Measurements from ENCODE around the gene ARHGAP6. TPM values are rescaled to one million over a fixed set of nuclear protein-coding genes. Genes with fewer than 3 reads are reported as not detected.
"Not testable (repeated sequence)": the region's sequence is repeated elsewhere in the genome, so short reads cannot be mapped to it uniquely, and the experiment has no call there.

Gene ARHGAP6
- total RNA-seq, 1 donor from 2014 or later, result not detected

GRCh38 chrX:11361666-11362065, 304.1 kb downstream of the ARHGAP6 start:
- intact Hi-C loops (cut with micrococcal nuclease), result not testable (repeated sequence)

- intact Hi-C loops (cut with micrococcal nuclease), result not testable (repeated sequence)
Observed at GRCh38 chrX:11355944-11356343, 309.8 kb downstream of the ARHGAP6 start.

- intact Hi-C loops (cut with micrococcal nuclease), result no loop called here
Observed at GRCh38 chrX:11355259-11355909, 310.3 kb downstream of the ARHGAP6 start.

GRCh38 chrX:11352296-11352741, 313.4 kb downstream of the ARHGAP6 start:
- intact Hi-C loops (cut with micrococcal nuclease), result no loop called here

GRCh38 chrX:11351375-11352295, 314.1 kb downstream of the ARHGAP6 start:
- intact Hi-C loops (cut with micrococcal nuclease), result no loop called here

GRCh38 chrX:11349661-11350337, 315.9 kb downstream of the ARHGAP6 start:
- intact Hi-C loops (cut with micrococcal nuclease), result no loop called here

- intact Hi-C loops (cut with micrococcal nuclease), result no loop called here
Observed at GRCh38 chrX:11349020-11349419, 316.7 kb downstream of the ARHGAP6 start.

GRCh38 chrX:11347300-11347699, 318.4 kb downstream of the ARHGAP6 start:
- intact Hi-C loops (cut with micrococcal nuclease), result no loop called here

- intact Hi-C loops (cut with micrococcal nuclease), result no loop called here
Observed at GRCh38 chrX:11346121-11346682, 319.5 kb downstream of the ARHGAP6 start.

GRCh38 chrX:11342673-11343072, 323.0 kb downstream of the ARHGAP6 start:
- intact Hi-C loops (cut with micrococcal nuclease), result no loop called here

- intact Hi-C loops (cut with micrococcal nuclease), result no loop called here
Observed at GRCh38 chrX:11341274-11342201, 324.2 kb downstream of the ARHGAP6 start.

GRCh38 chrX:11337292-11338009, 328.3 kb downstream of the ARHGAP6 start:
- intact Hi-C loops (cut with micrococcal nuclease), result no loop called here

GRCh38 chrX:11336201-11336600, 329.5 kb downstream of the ARHGAP6 start:
- intact Hi-C loops (cut with micrococcal nuclease), result no loop called here

GRCh38 chrX:11334165-11334564, 331.6 kb downstream of the ARHGAP6 start:
- intact Hi-C loops (cut with micrococcal nuclease), result no loop called here

- intact Hi-C loops (cut with micrococcal nuclease), result no loop called here
Observed at GRCh38 chrX:11331788-11332187, 333.9 kb downstream of the ARHGAP6 start.

- intact Hi-C loops (cut with micrococcal nuclease), result no loop called here
Observed at GRCh38 chrX:11329021-11329420, 336.7 kb downstream of the ARHGAP6 start.

- intact Hi-C loops (cut with micrococcal nuclease), result no loop called here
Observed at GRCh38 chrX:11328134-11328533, 337.6 kb downstream of the ARHGAP6 start.

GRCh38 chrX:11321986-11322385, 343.7 kb downstream of the ARHGAP6 start:
- intact Hi-C loops (cut with micrococcal nuclease), result no loop called here

- intact Hi-C loops (cut with micrococcal nuclease), result no loop called here
Observed at GRCh38 chrX:11319806-11320520, 345.8 kb downstream of the ARHGAP6 start.
